Retina (tissue), 1 donor: ENCODE results near the gene GPX6.
"Not testable (repeated sequence)": the region's sequence is repeated elsewhere in the genome, so short reads cannot be mapped to it uniquely, and the experiment has no call there.

Source experiments
- DNase-seq: peaks from one replicate; pipeline ENCODE4 v3.0.0-alpha.2; 2016

Gene GPX6

GRCh38 chr6:28523241-28523622, 7.6 kb upstream of the GPX6 start:
- no peak for DNase-seq

DNA sequence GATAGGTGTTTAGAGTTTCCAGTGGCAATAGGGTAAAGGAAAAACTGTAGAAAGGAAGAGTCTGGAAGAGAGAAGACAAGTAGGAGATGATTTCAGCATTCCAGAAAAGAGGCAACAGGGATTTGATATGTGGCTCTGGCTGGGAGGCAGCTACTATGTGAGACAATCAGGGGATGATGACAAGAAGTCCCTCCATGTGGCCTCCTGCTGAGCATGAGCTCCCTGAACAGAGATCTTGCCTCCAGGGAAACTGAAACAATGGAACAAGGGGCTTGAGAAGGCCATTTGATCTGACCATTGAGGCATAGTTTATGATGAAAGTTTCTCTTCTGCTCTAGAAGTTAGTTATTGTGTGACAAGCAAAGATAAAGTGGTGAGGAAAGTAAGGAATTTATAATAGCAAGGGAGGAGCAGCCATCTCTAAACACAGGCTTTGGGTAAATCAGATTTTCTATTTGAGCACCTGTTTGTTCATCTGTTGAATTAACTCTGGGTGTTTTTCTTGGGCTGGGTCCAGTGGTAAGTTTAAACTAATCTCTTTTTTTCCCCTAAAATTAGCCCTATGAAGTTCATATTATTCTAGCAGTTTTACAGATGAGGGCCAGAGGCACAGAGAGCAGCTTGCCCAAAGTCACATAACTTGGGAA, 7.1 kb upstream of the GPX6 start:
- no peak for DNase-seq

DNA sequence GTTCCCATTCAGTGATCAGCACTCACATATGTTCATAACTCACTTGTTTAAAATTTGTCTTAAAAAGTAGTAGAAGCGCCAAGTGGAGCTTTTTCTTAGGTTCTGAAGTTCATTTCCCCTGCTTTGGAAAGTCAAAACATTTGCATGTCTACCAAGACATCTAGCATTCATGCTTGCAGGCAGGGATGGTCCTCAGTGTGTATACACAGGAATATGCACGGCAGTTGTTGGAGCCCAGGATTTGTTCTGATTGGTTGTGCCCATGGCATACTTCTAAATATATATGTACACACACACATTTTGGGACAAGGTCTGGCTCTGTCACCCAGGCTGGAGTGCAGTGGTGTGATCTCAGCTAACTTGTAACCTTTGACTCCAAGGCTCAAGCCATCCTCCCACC, 2.4 kb upstream of the GPX6 start:
- no peak for DNase-seq

DNA sequence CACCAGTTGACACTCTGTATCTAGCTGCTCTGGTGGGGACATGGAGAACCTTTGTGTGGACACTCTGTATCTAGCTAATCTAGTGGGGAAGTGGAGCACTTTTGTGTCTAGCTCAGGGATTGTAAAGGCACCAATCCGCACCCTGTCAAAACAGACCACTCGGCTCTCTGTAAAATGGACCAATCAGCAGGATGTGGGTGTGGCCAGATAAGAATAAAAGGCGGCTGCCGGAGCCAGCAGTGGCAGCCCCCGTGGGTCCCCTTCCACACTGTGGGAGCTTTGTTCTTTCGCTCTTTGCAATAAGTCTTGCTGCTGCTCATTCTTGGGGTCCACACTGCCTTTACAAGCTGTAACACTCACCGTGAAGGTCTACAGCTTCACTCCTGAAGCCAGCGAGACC, 3.2 kb downstream of the GPX6 start:
- not testable (repeated sequence) for DNase-seq

- DNase-seq = no peak
Measured at GRCh38 chr6:28511628-28512300, 3.8 kb downstream of the GPX6 start.

- no peak for DNase-seq
Measured at GRCh38 chr6:28506807-28507475, 8.7 kb downstream of the GPX6 start.

- DNase-seq = no peak
Measured at GRCh38 chr6:28505733-28506132, 9.9 kb downstream of the GPX6 start.

DNA sequence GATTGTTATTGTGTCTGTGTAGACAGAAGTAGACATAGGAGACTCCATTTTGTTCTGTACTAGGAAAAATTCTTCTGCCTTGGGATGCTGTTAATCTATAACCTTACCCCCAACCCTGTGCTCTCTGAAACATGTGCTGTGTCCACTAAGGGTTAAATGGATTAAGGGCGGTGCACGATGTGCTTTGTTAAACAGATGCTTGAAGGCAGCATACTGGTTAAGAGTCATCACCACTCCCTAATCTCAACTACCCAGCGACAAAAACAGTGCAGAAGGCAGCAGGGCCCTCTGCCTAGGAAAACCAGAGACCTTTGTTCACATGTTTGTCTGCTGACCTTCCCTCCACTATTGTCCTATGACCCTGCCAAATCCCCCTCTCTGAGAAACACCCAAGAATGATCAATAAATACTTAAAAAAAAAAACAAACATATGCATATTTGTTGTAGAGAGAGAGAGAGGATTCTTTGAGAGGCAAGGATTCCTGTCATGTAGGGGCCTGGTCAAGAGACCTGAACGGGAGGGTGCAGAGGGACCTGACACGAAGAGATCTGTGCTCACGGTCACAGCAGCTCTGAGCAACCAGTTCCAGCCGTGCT, 12.8 kb downstream of the GPX6 start:
- not testable (repeated sequence) for DNase-seq

DNA sequence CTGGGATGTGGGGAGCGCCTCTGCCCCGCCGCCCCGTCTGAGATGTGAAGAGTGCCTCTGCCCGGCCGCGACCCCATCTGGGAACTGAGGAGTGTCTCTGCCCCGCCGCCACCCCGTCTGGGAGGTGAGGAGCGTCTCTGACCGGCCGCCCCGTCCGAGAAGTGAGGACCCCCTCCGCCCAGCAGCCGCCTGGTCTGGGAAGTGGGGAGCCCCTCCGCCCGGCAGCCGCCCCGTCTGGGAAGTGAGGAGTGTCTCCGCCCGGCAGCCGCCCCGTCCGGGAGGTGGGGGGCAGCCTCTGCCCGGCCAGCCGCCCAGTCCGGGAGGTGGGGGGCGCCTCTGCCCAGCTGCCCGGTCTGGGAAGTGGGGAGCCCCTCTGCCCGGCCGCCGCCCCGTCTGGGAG, 13.5 kb downstream of the GPX6 start:
- DNase-seq = not testable (repeated sequence)

DNA sequence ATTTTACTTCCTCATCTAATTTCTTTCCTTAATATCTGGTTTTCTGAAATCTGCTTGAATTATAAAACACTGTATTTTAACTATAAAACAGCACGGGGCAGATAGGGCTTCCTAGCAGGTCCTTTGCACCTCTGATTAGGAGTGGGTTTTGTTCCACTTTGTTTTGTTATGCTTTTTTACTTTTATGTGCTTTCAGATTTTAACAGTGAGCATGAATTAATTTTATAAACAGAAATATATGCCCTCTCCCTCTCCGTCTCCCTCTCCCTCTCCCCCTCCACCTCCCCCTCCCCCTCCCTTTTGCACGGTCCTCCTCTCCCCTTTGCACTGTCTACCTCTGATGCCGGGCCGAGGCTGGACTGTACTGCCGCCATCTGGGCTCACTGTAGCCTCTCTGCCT, 14.3 kb downstream of the GPX6 start:
- DNase-seq = no peak

GRCh38 chr6:28497893-28498292, 17.7 kb downstream of the GPX6 start:
- DNase-seq = no peak

DNA sequence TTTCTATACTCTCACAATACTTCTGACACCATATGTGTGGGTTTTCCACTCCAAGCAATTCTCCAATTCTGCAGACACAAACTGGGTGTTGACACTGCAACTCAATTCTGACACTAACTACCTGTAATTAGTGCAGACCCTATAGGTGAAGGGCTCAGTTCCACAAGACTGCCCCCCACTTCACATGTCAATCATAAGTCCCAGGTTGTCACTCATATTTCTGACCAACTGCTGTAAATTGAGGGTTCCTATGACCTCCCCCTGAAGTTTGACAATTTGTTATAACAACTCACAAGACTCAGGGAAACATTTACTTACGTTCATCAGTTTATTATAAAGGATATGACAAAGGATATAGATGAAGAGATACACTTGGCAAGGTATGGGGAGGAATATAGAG, 18.3 kb downstream of the GPX6 start:
- DNase-seq = no peak

GRCh38 chr6:28496099-28496779, 19.4 kb downstream of the GPX6 start:
- DNase-seq = no peak

GRCh38 chr6:28491984-28492317, 23.6 kb downstream of the GPX6 start:
- no peak for DNase-seq

- no peak for DNase-seq
Measured at GRCh38 chr6:28490205-28490890, 25.2 kb downstream of the GPX6 start.

DNA sequence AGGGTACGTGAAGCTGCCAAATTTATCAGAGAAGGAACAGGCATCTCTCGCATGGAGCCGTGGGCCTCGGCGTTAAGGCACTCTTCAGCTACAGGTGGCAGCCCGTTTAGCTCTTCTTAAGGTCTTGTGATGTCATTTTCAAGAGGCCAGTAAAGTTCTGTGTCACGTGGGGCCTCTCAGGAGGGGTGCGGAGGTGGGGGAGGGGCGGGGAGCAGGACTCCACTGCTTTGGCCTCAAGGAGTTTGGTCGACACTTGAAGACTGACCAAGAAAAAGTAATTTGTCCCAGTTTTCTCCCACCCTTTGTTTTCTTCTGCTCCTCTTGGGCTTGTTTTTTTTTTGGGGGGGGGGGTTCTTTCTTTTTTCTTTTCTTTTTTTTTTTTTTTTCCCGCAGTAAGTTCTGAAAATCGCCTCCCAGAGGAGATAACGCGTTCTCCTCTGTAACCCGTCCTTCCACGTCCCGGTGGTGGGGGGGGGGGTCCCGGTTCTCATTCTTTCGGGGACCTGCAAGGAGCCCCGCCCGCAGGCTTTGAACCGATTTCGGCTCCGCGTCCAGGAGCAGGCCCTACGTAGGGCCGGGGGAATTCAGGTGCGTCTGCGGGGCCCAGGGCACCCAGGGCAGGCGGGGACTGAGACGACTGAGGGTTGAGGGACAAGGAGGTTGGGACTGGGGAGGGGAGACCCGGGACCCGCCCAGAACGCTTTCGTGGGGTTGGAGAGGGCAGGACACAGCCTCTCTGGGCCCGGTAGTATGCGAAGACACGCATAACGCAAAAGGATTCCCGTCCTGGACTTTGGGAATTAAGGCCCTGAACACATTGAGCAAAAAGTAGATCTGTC, 26.0 kb downstream of the GPX6 start:
- DNase-seq = peak; percentile 69

GRCh38 chr6:28488916-28489365, 26.7 kb downstream of the GPX6 start:
- DNase-seq = peak; percentile 27

- DNase-seq = no peak
Measured at GRCh38 chr6:28486988-28487742, 28.4 kb downstream of the GPX6 start.

GRCh38 chr6:28486533-28486932, 29.1 kb downstream of the GPX6 start:
- DNase-seq = no peak

DNA sequence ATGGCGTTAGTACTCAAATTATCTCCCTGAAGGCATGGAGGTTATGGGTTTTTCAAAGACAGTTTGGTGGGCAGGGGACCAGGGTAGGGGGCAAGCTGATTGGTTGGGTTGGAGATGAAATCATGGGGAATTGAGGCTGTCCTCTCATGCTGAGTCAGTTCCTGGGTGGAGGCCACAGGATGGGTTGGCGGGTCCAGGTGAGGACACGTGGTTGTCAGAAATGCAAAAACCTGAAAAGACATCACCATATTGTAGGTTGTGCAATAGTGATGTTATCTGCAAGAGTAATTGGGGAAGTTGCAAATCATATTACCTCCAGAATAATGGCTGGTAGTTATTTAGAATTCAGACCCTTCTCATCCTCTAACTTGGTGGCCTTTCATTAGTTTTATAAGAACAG, 30.1 kb downstream of the GPX6 start:
- DNase-seq = no peak
